ENCODE results near the gene MT1H.
"Not testable (repeated sequence)": the region's sequence is repeated elsewhere in the genome, so short reads cannot be mapped to it uniquely, and the experiment has no call there.

The MT1H gene

GRCh38 chr16:56665286-56666261, 4.0 kb upstream of the MT1H start:
- not testable (repeated sequence) for DNase-seq (ENCODE audit: low spot score)

GRCh38 chr16:56667581-56668571, 1.7 kb upstream of the MT1H start, which contains the start of gene MT1G:
MT1G (minus strand) TSS chr16:56668065; CDS start chr16:56667993, 72 bp downstream.
- DNase-seq (ENCODE audit: low spot score), result peak; percentile 4

- DNase-seq (ENCODE audit: low spot score), result no peak
Observed at GRCh38 chr16:56669840-56670619, 416 bp downstream of the MT1H start.

GRCh38 chr16:56670620-56670934, 963 bp downstream of the MT1H start:
- no peak for DNase-seq (ENCODE audit: low spot score)

GRCh38 chr16:56671691-56672090, 2.1 kb downstream of the MT1H start:
- not testable (repeated sequence) for DNase-seq (ENCODE audit: low spot score)

- DNase-seq (ENCODE audit: low spot score), result not testable (repeated sequence)
Observed at GRCh38 chr16:56672171-56672570, 2.6 kb downstream of the MT1H start.

GRCh38 chr16:56672761-56673536, 3.3 kb downstream of the MT1H start:
- no peak for DNase-seq (ENCODE audit: low spot score)

- DNase-seq (ENCODE audit: low spot score), result no peak
Observed at GRCh38 chr16:56673921-56674320, 4.3 kb downstream of the MT1H start.

GRCh38 chr16:56674570-56674969, 5.0 kb downstream of the MT1H start:
- not testable (repeated sequence) for DNase-seq (ENCODE audit: low spot score)

GRCh38 chr16:56675685-56676210, 6.1 kb downstream of the MT1H start:
- DNase-seq (ENCODE audit: low spot score), result no peak

GRCh38 chr16:56677474-56677873, 7.9 kb downstream of the MT1H start:
- DNase-seq (ENCODE audit: low spot score), result no peak

GRCh38 chr16:56679078-56679730, 9.6 kb downstream of the MT1H start:
- no peak for DNase-seq (ENCODE audit: low spot score)

GRCh38 chr16:56679818-56680217, 10.2 kb downstream of the MT1H start:
- no peak for DNase-seq (ENCODE audit: low spot score)

- DNase-seq (ENCODE audit: low spot score), result peak; percentile 65
Observed at GRCh38 chr16:56681939-56682702, 12.5 kb downstream of the MT1H start, which contains the start of gene MT1X. MT1X (plus strand) TSS chr16:56682470; CDS start chr16:56682541, 71 bp downstream.

GRCh38 chr16:56682703-56683397, 13.2 kb downstream of the MT1H start:
- DNase-seq (ENCODE audit: low spot score), result no peak

- DNase-seq (ENCODE audit: low spot score), result no peak
Observed at GRCh38 chr16:56683424-56684172, 14.0 kb downstream of the MT1H start.

GRCh38 chr16:56684256-56684925, 14.8 kb downstream of the MT1H start:
- no peak for DNase-seq (ENCODE audit: low spot score)

Data from hematopoietic multipotent progenitor cell treated with erythropoietin and hydrocortisone succinate and interleukin-3 and kit ligand, for 15 days (in vitro differentiated cells).